ENCODE data around the gene LHCGR.
"Not testable (repeated sequence)": the region's sequence is repeated elsewhere in the genome, so short reads cannot be mapped to it uniquely, and the experiment has no call there.

LHCGR gene

GRCh38 chr2:48707466-48707865, 48.1 kb downstream of the LHCGR start:
- no peak for DNase-seq

- DNase-seq: not testable (repeated sequence)
Observed at GRCh38 chr2:48703621-48704020, 51.9 kb downstream of the LHCGR start.

DNA sequence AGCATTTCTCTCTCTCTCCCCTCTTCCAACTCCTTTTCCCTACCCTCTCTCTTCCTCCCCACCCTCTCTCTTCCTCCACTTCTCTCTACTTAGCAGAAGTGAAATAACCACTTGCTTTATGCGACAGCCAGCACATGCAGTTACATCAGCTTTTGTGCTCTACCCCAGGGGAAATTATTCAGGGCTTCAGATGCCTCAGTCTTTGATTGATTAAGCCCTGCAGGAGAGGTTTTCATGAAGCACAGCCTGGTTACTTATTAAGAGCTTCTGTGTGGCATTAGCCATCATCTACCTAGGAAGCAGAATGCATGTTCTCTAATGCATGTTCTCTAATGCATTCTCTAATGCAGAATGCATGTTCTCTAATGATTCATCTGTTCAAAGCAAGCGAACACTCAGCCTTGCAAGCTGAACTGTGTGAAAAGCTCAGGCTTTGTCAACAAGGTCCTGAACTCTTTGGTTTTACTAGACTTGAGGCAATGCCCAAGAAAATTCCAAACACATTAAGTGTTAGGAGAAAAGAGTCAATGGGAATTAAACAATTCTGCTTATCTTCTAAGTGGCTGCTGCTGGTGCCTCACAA, 56.1 kb downstream of the LHCGR start:
- DNase-seq: no peak

DNA sequence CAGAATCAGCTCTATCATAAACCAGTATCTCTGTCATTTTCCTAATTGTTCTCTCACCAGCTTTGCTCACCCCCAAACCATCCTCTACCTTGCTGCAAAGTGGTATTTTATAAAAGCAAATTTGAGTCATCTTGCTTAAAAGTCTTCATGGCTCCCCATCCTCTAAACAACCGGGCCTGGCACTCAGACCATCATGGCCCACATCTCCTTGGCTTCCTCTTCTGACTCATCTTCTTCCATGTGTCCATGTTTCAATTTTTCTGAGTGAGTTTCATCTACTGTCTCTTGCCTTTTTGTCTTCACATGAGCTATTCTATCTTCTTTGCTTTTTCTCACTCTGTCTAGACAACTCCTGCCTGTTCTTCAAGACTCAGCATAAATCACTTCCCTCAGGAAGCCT, 58.6 kb downstream of the LHCGR start:
- DNase-seq: no peak

DNA sequence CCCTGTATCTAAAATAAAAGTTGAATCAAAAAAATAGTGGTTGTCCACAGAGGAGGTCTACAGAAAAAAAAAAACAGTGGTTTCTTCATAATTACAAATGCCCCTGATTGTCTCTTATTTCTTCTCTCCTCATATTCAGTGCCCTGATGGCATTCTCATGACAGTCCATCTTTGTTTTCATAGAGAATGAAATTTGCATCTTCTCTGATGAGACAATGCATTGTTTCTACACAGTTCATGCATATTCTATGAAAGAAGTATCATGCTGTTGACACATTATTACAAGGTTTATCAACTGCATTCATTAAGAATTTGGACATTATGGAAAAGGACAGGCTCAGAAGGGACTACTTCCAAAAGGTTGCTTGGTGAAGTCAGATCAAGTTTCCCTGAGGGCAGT, 59.5 kb downstream of the LHCGR start:
- no peak for DNase-seq

DNA sequence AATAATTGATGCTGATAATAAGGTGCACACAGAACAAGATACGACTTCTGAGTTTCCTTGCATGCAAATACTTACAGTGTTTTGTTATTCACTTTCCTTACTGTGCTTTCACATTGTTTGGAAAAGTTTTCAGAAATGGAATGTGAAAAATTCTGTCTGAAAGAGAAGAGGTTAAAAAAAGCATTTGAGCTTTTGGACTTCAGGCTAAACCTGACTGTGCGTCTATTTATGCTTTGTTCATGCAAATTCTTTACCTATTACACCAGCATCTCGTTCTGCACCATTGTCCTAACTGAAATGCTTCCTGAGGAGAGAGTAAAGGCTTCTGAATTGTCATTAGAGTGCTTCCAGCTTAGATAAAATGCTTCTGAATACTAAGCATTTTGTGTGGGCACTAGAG, 61.4 kb downstream of the LHCGR start:
- DNase-seq: no peak

DNA sequence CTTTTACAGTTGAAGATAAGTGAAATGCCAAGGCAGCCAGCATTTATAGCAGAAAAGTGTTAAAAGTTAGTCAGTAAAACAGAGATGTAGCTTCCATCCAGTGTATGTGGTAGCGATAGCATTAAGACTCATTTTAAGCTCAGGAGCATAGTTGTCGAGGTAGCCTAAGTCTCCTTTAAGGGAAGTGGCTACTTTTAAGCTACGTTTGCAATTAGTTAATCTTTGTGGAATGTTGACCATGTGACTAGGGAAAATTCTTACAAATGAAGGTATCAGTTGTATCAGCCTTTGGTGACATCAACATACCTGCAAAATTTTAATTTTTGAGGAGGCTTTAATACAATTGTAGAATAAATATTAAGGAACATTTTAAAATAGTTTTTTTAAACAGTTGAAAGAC, 61.9 kb downstream of the LHCGR start:
- DNase-seq: no peak

DNA sequence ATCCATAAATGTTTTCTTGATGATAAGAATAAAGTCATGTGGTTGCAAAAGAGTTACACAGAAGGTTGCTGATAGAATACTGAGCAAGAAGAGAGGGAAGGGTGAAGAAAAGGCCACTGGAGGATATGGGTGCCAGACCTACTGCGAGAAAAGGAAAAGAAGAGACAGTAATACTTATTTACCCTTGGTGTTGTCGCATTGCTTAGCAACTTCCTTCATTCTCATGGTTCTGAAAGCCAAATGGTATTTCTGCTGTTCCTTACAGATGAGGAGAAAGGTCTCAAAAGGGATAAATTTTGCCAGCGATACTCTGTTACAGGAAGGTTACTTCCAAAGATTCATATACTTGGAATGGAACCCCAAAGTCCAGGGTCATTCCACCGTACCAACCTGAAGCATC, 62.5 kb downstream of the LHCGR start:
- DNase-seq: no peak

DNA sequence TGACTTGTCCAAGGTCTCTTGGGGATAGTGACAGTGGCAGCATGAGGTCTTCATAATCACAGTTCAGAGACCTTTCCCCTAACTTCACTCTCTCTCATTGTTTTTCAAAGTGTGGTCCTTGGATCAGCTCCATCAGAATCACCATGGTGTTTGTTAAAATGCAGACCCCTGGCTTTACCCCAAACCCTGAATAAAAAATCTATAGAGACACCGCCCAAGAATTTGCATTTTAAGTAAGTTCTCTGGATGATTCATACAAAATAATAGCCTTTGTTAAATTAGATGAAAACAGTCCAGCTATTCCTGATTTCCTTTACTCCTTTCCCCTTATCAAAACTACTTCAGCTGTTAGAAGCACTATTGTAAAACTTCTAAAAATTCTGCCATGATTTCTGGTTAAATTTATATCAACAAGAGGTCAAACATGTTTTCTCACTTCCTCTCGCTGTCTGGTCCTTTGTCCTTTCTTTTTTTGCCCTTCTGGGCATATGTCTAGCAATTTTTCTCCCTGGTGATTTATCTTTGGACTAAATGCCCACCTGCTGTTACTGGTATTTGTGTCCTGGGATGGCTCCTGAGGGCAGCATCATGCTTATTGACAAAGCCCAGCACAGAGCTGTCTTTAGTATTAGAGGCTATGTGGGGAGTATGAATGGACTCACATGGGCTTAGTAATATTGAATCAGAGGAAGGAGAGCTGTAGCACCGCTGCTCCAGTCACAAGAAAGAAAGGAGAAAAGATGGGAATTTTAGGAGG, 63.4 kb downstream of the LHCGR start:
- no peak for DNase-seq

DNA sequence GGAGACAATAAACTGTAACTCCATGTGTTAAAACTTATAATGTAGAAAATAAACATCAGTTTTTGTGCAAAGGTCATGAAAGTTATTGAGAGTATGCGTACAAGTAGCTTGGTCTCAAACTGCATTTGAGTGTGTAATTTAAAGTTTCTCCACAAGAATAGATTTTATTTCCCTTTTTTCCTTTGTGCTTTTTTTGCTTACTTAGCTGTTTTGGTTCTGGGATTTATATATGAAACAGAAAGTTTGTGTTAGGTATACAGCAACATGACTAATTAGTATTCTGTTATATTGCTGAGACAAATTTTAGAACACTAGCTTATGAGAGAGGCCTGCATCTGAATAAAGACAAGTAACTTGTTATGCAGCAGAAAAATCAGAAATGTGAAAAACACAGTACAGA, 70.4 kb downstream of the LHCGR start:
- DNase-seq: no peak

- DNase-seq: no peak
Observed at GRCh38 chr2:48677450-48677849, 78.1 kb downstream of the LHCGR start.

DNA sequence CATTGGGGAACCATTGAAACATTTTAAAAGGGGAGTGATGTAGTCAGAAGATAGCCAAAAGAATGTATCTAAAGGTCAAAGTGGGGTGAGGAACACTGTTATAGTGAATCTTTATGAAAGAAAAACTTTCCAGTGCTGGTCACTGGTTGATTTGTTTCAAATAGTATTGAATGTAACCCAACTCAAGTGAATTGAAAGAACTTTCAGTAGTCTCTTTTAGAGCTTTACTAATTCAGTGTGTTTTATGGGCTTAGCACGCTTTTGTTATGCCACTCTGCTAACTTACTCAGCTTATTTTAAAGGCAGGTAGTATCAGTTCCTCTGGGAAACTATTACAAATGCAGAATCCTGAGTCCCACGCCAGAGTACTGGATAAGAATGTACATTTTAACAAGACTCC, 80.6 kb downstream of the LHCGR start:
- DNase-seq: no peak

GRCh38 chr2:48673581-48673980, 81.9 kb downstream of the LHCGR start:
- DNase-seq: no peak

DNA sequence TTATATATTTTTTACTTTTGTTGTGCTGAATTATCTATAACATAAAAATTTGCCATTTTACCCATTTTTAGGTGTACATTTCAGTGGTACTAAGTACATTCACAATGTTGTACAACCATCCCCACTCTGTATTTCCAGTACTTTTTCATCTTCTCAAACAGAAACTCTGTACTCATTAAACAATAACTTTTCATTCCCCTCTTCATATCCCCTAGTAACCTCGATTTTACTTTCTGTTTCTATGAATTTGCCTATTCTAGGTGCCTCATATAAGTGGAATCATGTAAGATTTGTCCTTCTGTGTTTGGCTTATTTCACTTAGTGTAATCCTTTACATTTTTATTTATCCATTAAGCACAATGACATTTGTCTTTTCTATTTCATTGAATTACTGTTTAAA, 86.5 kb downstream of the LHCGR start:
- no peak for DNase-seq

DNA sequence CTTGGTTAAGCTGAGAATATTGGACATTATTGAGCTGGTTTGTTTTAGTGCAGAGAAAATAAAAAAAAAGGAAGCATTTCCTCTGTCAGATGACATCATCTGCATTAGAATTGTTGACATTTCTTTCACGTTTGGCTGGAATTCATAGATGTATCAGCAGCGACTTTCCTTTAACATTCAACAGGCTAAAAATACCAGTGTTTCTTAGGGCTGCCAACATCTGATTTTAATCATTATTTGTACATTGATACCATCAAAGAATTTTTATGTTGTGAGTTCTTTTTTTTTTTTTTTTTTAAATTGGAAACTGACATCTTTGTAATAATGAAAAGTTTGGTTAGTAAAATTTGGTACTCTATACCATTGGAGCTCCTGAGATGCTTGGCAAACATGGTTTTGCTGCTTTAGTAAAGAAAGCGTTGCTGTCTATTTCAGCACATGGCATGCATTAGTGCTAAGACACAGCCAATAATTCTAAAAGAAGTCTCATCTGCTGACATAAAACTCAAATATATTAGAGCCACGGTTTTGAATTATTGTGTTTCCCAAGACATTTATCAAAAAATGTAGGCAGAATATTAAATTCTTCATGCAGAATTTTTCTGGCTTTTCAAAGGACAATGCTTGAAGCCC, 104.2 kb downstream of the LHCGR start:
- no peak for DNase-seq

DNA sequence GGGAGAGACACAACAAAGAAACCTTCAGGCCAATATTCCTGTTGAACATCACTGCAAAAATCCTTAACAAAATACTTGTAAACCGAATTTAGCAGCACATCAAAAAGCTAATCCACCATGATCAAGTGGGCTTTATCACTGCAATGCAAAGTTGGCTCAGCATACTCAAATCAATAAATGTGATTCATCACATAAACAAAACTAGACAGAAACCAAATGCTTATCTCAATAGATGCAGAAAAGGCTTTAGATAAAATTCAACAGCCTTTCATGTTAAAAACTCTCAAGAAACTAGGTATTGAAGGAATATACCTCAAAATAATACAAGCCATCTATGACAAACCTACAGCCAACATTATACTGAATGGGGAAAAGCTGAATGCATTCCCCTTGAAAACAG, 117.3 kb downstream of the LHCGR start:
- no peak for DNase-seq

Data from stimulated activated CD8-positive, alpha-beta memory T cell treated with anti-CD3 and anti-CD28 coated beads, Interleukin-4, amount 100 ng/mL, for 48 hours (primary cell).